ENCODE data around the gene SPSB3. TPM values are rescaled to one million over a fixed set of nuclear protein-coding genes. Genes with fewer than 3 reads are reported as not detected.

The SPSB3 gene
- polyA plus RNA-seq, 1 donor (not counting 4 experiments of a cell fraction or from before 2014, with no cell fraction given) = 9.5 TPM

DNA sequence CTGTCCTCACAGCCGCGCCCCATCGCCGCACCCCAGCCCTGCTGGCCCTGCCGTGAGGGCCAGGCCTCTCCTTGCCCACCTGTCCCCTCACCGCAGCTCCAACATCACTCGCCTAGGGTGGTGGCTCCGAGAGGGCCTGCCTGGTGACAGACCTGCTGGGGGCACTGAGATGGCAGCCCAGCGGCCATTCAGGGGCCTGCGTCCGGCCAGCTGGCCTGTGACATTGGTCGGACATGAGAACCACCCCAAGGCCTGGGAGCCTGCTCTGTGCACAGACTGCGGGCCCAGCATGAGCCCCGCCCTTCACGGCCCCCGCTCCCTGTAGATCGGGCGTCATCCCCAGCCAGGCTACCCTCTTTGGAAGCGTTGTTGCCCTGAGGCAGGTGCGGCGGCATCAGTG is 22.9 kb downstream of the SPSB3 start:
- no peak overlapping the region for H3K27ac ChIP-seq (ENCODE audit: control insufficient read depth, insufficient read depth, low read length)
- peaks cover 13 to 23% of the 10 kb centered on the region in 2 experiments for H3K36me3 ChIP-seq (ENCODE audit: control insufficient read depth in 2 of 2, extremely low read depth in 1 of 2, insufficient read depth in 2 of 2, low read length in 2 of 2)
- H3K4me3 ChIP-seq (ENCODE audit: control insufficient read depth in 2 of 3, extremely low read depth in 1 of 3, insufficient read depth in 2 of 3, low read depth in 1 of 3, low read length in 3 of 3) = no peak overlapping the region
- H3K4me2 ChIP-seq (ENCODE audit: control insufficient read depth, extremely low read depth, insufficient read depth, low read depth, low read length) = no peak overlapping the region
- H3K4me1 ChIP-seq (ENCODE audit: control insufficient read depth, extremely low read depth, insufficient read depth, low read length) = peaks cover 15% of the 10 kb centered on the region
- peaks cover 2% of the 10 kb centered on the region for H3K9me1 ChIP-seq (ENCODE audit: control insufficient read depth, extremely low read depth, insufficient read depth, low read length)
- TF ChIP-seq, protein P1, sequence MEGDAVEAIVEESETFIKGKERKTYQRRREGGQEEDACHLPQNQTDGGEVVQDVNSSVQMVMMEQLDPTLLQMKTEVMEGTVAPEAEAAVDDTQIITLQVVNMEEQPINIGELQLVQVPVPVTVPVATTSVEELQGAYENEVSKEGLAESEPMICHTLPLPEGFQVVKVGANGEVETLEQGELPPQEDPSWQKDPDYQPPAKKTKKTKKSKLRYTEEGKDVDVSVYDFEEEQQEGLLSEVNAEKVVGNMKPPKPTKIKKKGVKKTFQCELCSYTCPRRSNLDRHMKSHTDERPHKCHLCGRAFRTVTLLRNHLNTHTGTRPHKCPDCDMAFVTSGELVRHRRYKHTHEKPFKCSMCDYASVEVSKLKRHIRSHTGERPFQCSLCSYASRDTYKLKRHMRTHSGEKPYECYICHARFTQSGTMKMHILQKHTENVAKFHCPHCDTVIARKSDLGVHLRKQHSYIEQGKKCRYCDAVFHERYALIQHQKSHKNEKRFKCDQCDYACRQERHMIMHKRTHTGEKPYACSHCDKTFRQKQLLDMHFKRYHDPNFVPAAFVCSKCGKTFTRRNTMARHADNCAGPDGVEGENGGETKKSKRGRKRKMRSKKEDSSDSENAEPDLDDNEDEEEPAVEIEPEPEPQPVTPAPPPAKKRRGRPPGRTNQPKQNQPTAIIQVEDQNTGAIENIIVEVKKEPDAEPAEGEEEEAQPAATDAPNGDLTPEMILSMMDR (optimal IDR thresholded peaks at IDR 0.05 in 1 of 3, IDR thresholded peaks at IDR 0.05 in 1 of 3, conservative IDR thresholded peaks at IDR 0.05 in 1 of 3; ENCODE audit: extremely low read depth in 1 of 3, insufficient read depth in 2 of 3, low read length in 3 of 3) = no peak
- no peak for TF ChIP-seq EZH2 (IDR thresholded peaks at IDR 0.05; ENCODE audit: low read length)
- FAIRE-seq (no peak), DNase-seq (ENCODE audit: low read depth, low spot score) (no peak)
- no peaks in the 10 kb centered on the region for H3K27me3 ChIP-seq (ENCODE audit: control insufficient read depth, extremely low read depth, insufficient read depth, low read length)
- no peaks in the 10 kb centered on the region for H4K20me1 ChIP-seq (ENCODE audit: control insufficient read depth, extremely low read depth, insufficient read depth, low read length)
- no peak overlapping the region for H2AFZ ChIP-seq (ENCODE audit: control insufficient read depth, low read length)
- H3K79me2 ChIP-seq (ENCODE audit: control insufficient read depth, insufficient read depth, low read length) = no peaks in the 10 kb centered on the region
- no peak overlapping the region for H3K9ac ChIP-seq (ENCODE audit: control insufficient read depth, extremely low read depth, insufficient read depth, low read length)
- H3K9me3 ChIP-seq (ENCODE audit: control insufficient read depth, low read depth, low read length) = no peaks in the 10 kb centered on the region
- dilution Hi-C loops (cut with MboI; ENCODE audit: extremely low pct_ligation_motif_present, low sequenced_read_pairs) = no loop called here

DNA sequence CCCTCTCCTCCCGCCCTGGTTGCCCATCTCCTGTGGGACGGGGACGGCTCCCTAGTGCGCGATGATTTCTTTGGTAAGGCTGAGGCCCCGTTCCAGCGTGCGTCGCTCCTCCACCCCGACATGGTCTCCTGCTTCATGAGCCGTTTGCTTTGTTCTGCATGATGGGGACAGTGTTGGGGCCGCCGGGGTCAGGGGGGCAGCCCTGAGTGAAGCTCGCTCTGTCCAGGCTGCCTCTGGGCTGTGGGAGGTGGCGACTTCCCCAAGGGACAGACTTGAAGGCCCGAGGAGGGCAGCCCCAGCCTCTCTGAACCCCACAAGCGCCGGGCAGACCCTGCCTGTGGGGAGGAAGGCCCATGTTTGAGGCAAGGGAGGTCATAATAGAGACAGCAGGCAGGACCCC is 23.4 kb downstream of the SPSB3 start:
- DNase-seq (ENCODE audit: low read depth, low spot score) = no peak
- no peak overlapping the region for H2AFZ ChIP-seq (ENCODE audit: control insufficient read depth, low read length)
- H3K9ac ChIP-seq (ENCODE audit: control insufficient read depth, extremely low read depth, insufficient read depth, low read length) = no peak overlapping the region
- H3K9me1 ChIP-seq (ENCODE audit: control insufficient read depth, extremely low read depth, insufficient read depth, low read length) = peaks cover 2% of the 10 kb centered on the region
- dilution Hi-C loops (cut with MboI; ENCODE audit: extremely low pct_ligation_motif_present, low sequenced_read_pairs) = no loop called here
- no peak overlapping the region for H3K27ac ChIP-seq (ENCODE audit: control insufficient read depth, insufficient read depth, low read length)
- no peaks in the 10 kb centered on the region for H3K9me3 ChIP-seq (ENCODE audit: control insufficient read depth, low read depth, low read length)
- no peak for FAIRE-seq
- TF ChIP-seq EZH2 (IDR thresholded peaks at IDR 0.05; ENCODE audit: low read length) = no peak
- TF ChIP-seq, protein P1 (optimal IDR thresholded peaks at IDR 0.05 in 1 of 3, IDR thresholded peaks at IDR 0.05 in 1 of 3, conservative IDR thresholded peaks at IDR 0.05 in 1 of 3; ENCODE audit: extremely low read depth in 1 of 3, insufficient read depth in 2 of 3, low read length in 3 of 3) = no peak
- H4K20me1 ChIP-seq (ENCODE audit: control insufficient read depth, extremely low read depth, insufficient read depth, low read length) = no peaks in the 10 kb centered on the region
- H3K36me3 ChIP-seq (ENCODE audit: control insufficient read depth in 2 of 2, extremely low read depth in 1 of 2, insufficient read depth in 2 of 2, low read length in 2 of 2) = peaks cover 13 to 20% of the 10 kb centered on the region in 2 experiments
- no peak overlapping the region for H3K4me3 ChIP-seq (ENCODE audit: control insufficient read depth in 2 of 3, extremely low read depth in 1 of 3, insufficient read depth in 2 of 3, low read depth in 1 of 3, low read length in 3 of 3)
- no peaks in the 10 kb centered on the region for H3K27me3 ChIP-seq (ENCODE audit: control insufficient read depth, extremely low read depth, insufficient read depth, low read length)
- H3K79me2 ChIP-seq (ENCODE audit: control insufficient read depth, insufficient read depth, low read length) = no peaks in the 10 kb centered on the region
- peaks cover 20% of the 10 kb centered on the region for H3K4me1 ChIP-seq (ENCODE audit: control insufficient read depth, extremely low read depth, insufficient read depth, low read length)
- H3K4me2 ChIP-seq (ENCODE audit: control insufficient read depth, extremely low read depth, insufficient read depth, low read depth, low read length) = no peak overlapping the region
